Activated CD8-positive, alpha-beta memory T cell treated with anti-CD3 and anti-CD28 coated beads, Interleukin-2, amount 50 U/mL, for 48 hours (primary cell): Measurements from ENCODE around the gene MRPL34.
A peak's percentile ranks its signal among the peaks of the same experiment; 100 is the strongest.

Source experiments
- DNase-seq: peaks from one replicate; pipeline ENCODE4 v3.0.0-alpha.2; 2020

Gene MRPL34

GRCh38 chr19:17311455-17312188 is 6.0 kb downstream of the MRPL34 start:
- no peak for DNase-seq

GRCh38 chr19:17312189-17313113 is 6.8 kb downstream of the MRPL34 start:
- no peak for DNase-seq

GRCh38 chr19:17314007-17314593 is 8.4 kb downstream of the MRPL34 start:
- no peak for DNase-seq

- no peak for DNase-seq
Measured at GRCh38 chr19:17318966-17319365, 13.3 kb downstream of the MRPL34 start.

- no peak for DNase-seq
Measured at GRCh38 chr19:17319473-17320238, 14.0 kb downstream of the MRPL34 start.

GRCh38 chr19:17320435-17320834 is 14.8 kb downstream of the MRPL34 start:
- DNase-seq = no peak

- DNase-seq = no peak
Measured at GRCh38 chr19:17321655-17322489, 16.2 kb downstream of the MRPL34 start.

- no peak for DNase-seq
Measured at GRCh38 chr19:17322854-17323253, 17.2 kb downstream of the MRPL34 start.

- no peak for DNase-seq
Measured at GRCh38 chr19:17323300-17323963, 17.8 kb downstream of the MRPL34 start.

- DNase-seq = no peak
Measured at GRCh38 chr19:17323964-17324332, 18.3 kb downstream of the MRPL34 start.

- no peak for DNase-seq
Measured at GRCh38 chr19:17324357-17325114, 18.9 kb downstream of the MRPL34 start.

GRCh38 chr19:17325133-17325532 is 19.5 kb downstream of the MRPL34 start:
- no peak for DNase-seq

GRCh38 chr19:17325881-17326594 is 20.4 kb downstream of the MRPL34 start:
- DNase-seq = no peak

GRCh38 chr19:17326595-17326966 is 20.9 kb downstream of the MRPL34 start:
- no peak for DNase-seq

GRCh38 chr19:17327068-17327653 is 21.5 kb downstream of the MRPL34 start:
- no peak for DNase-seq

- peak; percentile 77 for DNase-seq
Measured at GRCh38 chr19:17327654-17328516, 22.2 kb downstream of the MRPL34 start.

GRCh38 chr19:17328517-17329365 is 23.1 kb downstream of the MRPL34 start:
- DNase-seq = no peak
